Suprapubic skin (tissue), 4 donors: Measurements from ENCODE around the gene CCNE1. TPM values are rescaled to one million over a fixed set of nuclear protein-coding genes. Genes with fewer than 3 reads are reported as not detected.
A peak's percentile ranks its signal among the peaks of the same experiment; 100 is the strongest.

Experiments used
- DNase-seq, 2 donors: peaks; one replicate each; pipeline ENCODE4 v3.0.0-alpha.2; 2019; ENCODE audit warnings: low spot score in 2 of 2
- H3K27ac ChIP-seq: fragments of 200-600 bp; sonication (generic); one replicate; pipeline ENCODE4 v1.5.1; 2019
- H3K27me3 ChIP-seq: fragments of 200-600 bp; sonication (generic); one replicate; pipeline ENCODE4 v1.5.1; 2019
- H3K36me3 ChIP-seq: fragments of 200-600 bp; sonication (generic); one replicate; pipeline ENCODE4 v1.5.1; 2019
- H3K4me1 ChIP-seq: fragments of 200-600 bp; sonication (generic); one replicate; pipeline ENCODE4 v1.5.1; 2019
- H3K4me3 ChIP-seq: fragments of 200-600 bp; sonication (generic); one replicate; pipeline ENCODE4 v1.5.1; 2019; ENCODE audit warnings: mild to moderate bottlenecking
- H3K9me3 ChIP-seq: fragments of 200-600 bp; sonication (generic); one replicate; pipeline ENCODE4 v1.5.1; 2019
- CTCF ChIP-seq, 2 donors: fragments of 200-600 bp in 1 of 2; fragments of 450-650 bp in 1 of 2; sonication (generic) in 1 of 2; IDR thresholded peaks; one replicate each; pipeline ENCODE4 v1.5.1; 2016 to 2019; ENCODE audit warnings: antibody characterized with exemption in 2 of 2, mild to moderate bottlenecking in 1 of 2, moderate library complexity in 1 of 2
- EP300 ChIP-seq: sonication (generic); formaldehyde crosslinking; IDR thresholded peaks from one replicate; pipeline ENCODE4 v1.6.1; 2017; ENCODE audit warnings: antibody characterized with exemption
- POLR2A ChIP-seq, 2 donors: fragments of 450-650 bp; IDR thresholded peaks; one replicate each; pipeline ENCODE4 v1.6.1; 2017; ENCODE audit warnings: antibody characterized with exemption in 2 of 2, mild to moderate bottlenecking in 2 of 2, moderate library complexity in 2 of 2
- POLR2AphosphoS5 ChIP-seq, 3 donors: sonication (generic); formaldehyde crosslinking; IDR thresholded peaks; one replicate each; pipeline ENCODE4 v1.6.1; 2017; ENCODE audit warnings: antibody characterized with exemption in 3 of 3
- WGBS: methylation state at CpG from one replicate; pipeline ENCODE4 v1.1.5; 2018; 5-methylcytosine and 5-hydroxymethylcytosine counted together
- total RNA-seq, 4 donors: library from RNA; depleted of rRNA; stranded (reverse); fragments of >200 nt; gene quantifications; one replicate each; pipeline ENCODE4 v1.1.0, GENCODE V29; 2016

CCNE1 gene
- total RNA-seq, 4 donors from 2014 or later, result 2.5 to 11.0 (median 6.0) TPM

GRCh38 chr19:29851769-29852521 is 40.2 kb downstream of the CCNE1 start:
- WGBS, result 79% methylated on average over 3 of the region's 3 CpGs
- Histone ChIP-seq H3K36me3 (no peaks in the 10 kb centered on the region), H3K4me3 (no peak overlapping the region), H3K27ac (no peak overlapping the region), H3K4me1 (no peaks in the 10 kb centered on the region), H3K9me3 (no peaks in the 10 kb centered on the region), H3K27me3 (peaks cover 5% of the 10 kb centered on the region)
- no peak for TF ChIP-seq POLR2A (IDR thresholded peaks at IDR 0.05)
- DNase-seq, result no peak

- no peak overlapping the region for H3K27ac ChIP-seq
- H3K36me3 ChIP-seq, result no peaks in the 10 kb centered on the region
- no peak for DNase-seq
- TF ChIP-seq EP300, result no peak
- no peak for TF ChIP-seq POLR2AphosphoS5 (IDR thresholded peaks at IDR 0.05)
- TF ChIP-seq CTCF (IDR thresholded peaks at IDR 0.05), result no peak
- no peak for TF ChIP-seq POLR2A (IDR thresholded peaks at IDR 0.05)
- WGBS, result 90% methylated on average over 6 of the region's 6 CpGs
- no peaks in the 10 kb centered on the region for H3K4me1 ChIP-seq
- H3K27me3 ChIP-seq, result peaks cover 16% of the 10 kb centered on the region
- H3K9me3 ChIP-seq, result no peaks in the 10 kb centered on the region
- no peak overlapping the region for H3K4me3 ChIP-seq
Measured at GRCh38 chr19:29854033-29854432, 42.2 kb downstream of the CCNE1 start.

GRCh38 chr19:29855087-29855486 is 43.3 kb downstream of the CCNE1 start:
- Histone ChIP-seq H3K4me1 (no peaks in the 10 kb centered on the region), H3K27me3 (peaks cover 16% of the 10 kb centered on the region), H3K4me3 (no peak overlapping the region), H3K9me3 (no peaks in the 10 kb centered on the region), H3K36me3 (no peaks in the 10 kb centered on the region), H3K27ac (no peak overlapping the region)
- TF ChIP-seq CTCF (IDR thresholded peaks at IDR 0.05) (no peak), POLR2AphosphoS5 (IDR thresholded peaks at IDR 0.05) (no peak), EP300 (no peak), POLR2A (IDR thresholded peaks at IDR 0.05) (no peak)
- no peak for DNase-seq
- WGBS, result 91% methylated on average over 4 of the region's 4 CpGs

GRCh38 chr19:29855741-29856500 is 44.1 kb downstream of the CCNE1 start:
- H3K27me3 ChIP-seq, result peaks cover 16% of the 10 kb centered on the region
- no peak overlapping the region for H3K27ac ChIP-seq
- H3K36me3 ChIP-seq, result no peaks in the 10 kb centered on the region
- H3K4me1 ChIP-seq, result no peaks in the 10 kb centered on the region
- 80% methylated on average over 20 of the region's 20 CpGs for WGBS
- H3K9me3 ChIP-seq, result no peaks in the 10 kb centered on the region
- TF ChIP-seq EP300 (no peak), CTCF (IDR thresholded peaks at IDR 0.05) (no peak), POLR2AphosphoS5 (IDR thresholded peaks at IDR 0.05) (no peak), POLR2A (IDR thresholded peaks at IDR 0.05) (no peak)
- H3K4me3 ChIP-seq, result no peak overlapping the region
- DNase-seq, result no peak

- Histone ChIP-seq H3K4me1 (no peaks in the 10 kb centered on the region), H3K27me3 (peaks cover 33% of the 10 kb centered on the region), H3K36me3 (no peaks in the 10 kb centered on the region), H3K4me3 (no peak overlapping the region), H3K9me3 (no peaks in the 10 kb centered on the region), H3K27ac (no peak overlapping the region)
- DNase-seq, result no peak
- 42% methylated on average over 3 of the region's 9 CpGs for WGBS
- TF ChIP-seq CTCF (IDR thresholded peaks at IDR 0.05), result peak in 1 of 2 donors; percentile 57
- no peak for TF ChIP-seq POLR2AphosphoS5 (IDR thresholded peaks at IDR 0.05)
Measured at GRCh38 chr19:29858000-29858596, 46.3 kb downstream of the CCNE1 start.
